RWPE2 (cell line): ENCODE results near the gene PTPRN2.
A peak's percentile ranks its signal among the peaks of the same experiment; 100 is the strongest.

Source experiments
- ATAC-seq: fragments of 200-7000 bp; cut with Tn5 transposase; 3 replicates; pipeline ENCODE4 v1.9.1; 2021; ENCODE audit warnings: low read depth
- DNase-seq: peaks from one replicate; pipeline ENCODE4 v3.0.0-alpha.2; 2020; ENCODE audit warnings: low spot score
- H3K27ac ChIP-seq: fragments of 450-650 bp; 2 replicates; pipeline ENCODE4 v1.5.1; 2017; ENCODE audit warnings: mild to moderate bottlenecking; ENCODE audit not compliant: poor library complexity, severe bottlenecking
- H3K27me3 ChIP-seq: fragments of 250-450 bp; sonication (Bioruptor Pico); 2 replicates; pipeline ENCODE4 v1.5.1; 2021; ENCODE audit warnings: mild to moderate bottlenecking, moderate library complexity; ENCODE audit not compliant: insufficient read depth, poor library complexity, severe bottlenecking
- H3K36me3 ChIP-seq: fragments of 250-450 bp; sonication (Bioruptor Pico); 2 replicates; pipeline ENCODE4 v1.5.1; 2020; ENCODE audit warnings: low read depth, mild to moderate bottlenecking, moderate library complexity
- H3K4me1 ChIP-seq: fragments of 250-450 bp; sonication (Bioruptor Pico); 2 replicates; pipeline ENCODE4 v1.5.1; 2021; ENCODE audit warnings: mild to moderate bottlenecking, moderate library complexity; ENCODE audit not compliant: insufficient read depth, poor library complexity, severe bottlenecking
- H3K4me3 ChIP-seq: fragments of 250-450 bp; sonication (Bioruptor Pico); 2 replicates; pipeline ENCODE4 v1.5.1; 2021; ENCODE audit warnings: mild to moderate bottlenecking, moderate library complexity; ENCODE audit not compliant: severe bottlenecking
- H3K9me3 ChIP-seq: fragments of 250-450 bp; sonication (Bioruptor Pico); 2 replicates; pipeline ENCODE4 v1.5.1; 2021; ENCODE audit warnings: mild to moderate bottlenecking, moderate library complexity; ENCODE audit not compliant: severe bottlenecking
- CTCF ChIP-seq: fragments of 450-650 bp; IDR thresholded peaks from one replicate; pipeline ENCODE4 v1.5.1; 2017; ENCODE audit warnings: mild to moderate bottlenecking, moderate library complexity; ENCODE audit not compliant: poor library complexity, severe bottlenecking

PTPRN2 gene

GRCh38 chr7:157845203-157845835 lies 742.3 kb downstream of the PTPRN2 start:
- no peak for DNase-seq
- H3K9me3 ChIP-seq: peaks cover 6% of the 10 kb centered on the region
- H3K27ac ChIP-seq: no peak overlapping the region
- H3K4me3 ChIP-seq: no peak overlapping the region
- no peak for ATAC-seq
- no peak for TF ChIP-seq CTCF
- H3K36me3 ChIP-seq: no peaks in the 10 kb centered on the region
- H3K27me3 ChIP-seq: no peaks in the 10 kb centered on the region
- H3K4me1 ChIP-seq: no peaks in the 10 kb centered on the region

- no peak overlapping the region for H3K27ac ChIP-seq
- no peaks in the 10 kb centered on the region for H3K27me3 ChIP-seq
- ATAC-seq (no peak), DNase-seq (no peak)
- no peak for TF ChIP-seq CTCF
- H3K4me1 ChIP-seq: no peaks in the 10 kb centered on the region
- no peaks in the 10 kb centered on the region for H3K36me3 ChIP-seq
- H3K4me3 ChIP-seq: no peak overlapping the region
- peaks cover 6% of the 10 kb centered on the region for H3K9me3 ChIP-seq
Measured at GRCh38 chr7:157844611-157845010, 743.0 kb downstream of the PTPRN2 start.

GRCh38 chr7:157844141-157844540 lies 743.5 kb downstream of the PTPRN2 start:
- Histone ChIP-seq H3K9me3 (peaks cover 9% of the 10 kb centered on the region), H3K27me3 (no peaks in the 10 kb centered on the region), H3K4me1 (no peaks in the 10 kb centered on the region), H3K27ac (no peak overlapping the region), H3K36me3 (no peaks in the 10 kb centered on the region), H3K4me3 (no peak overlapping the region)
- peak; percentile 23 for DNase-seq
- ATAC-seq: no peak
- TF ChIP-seq CTCF: no peak

GRCh38 chr7:157843336-157844140 lies 744.1 kb downstream of the PTPRN2 start:
- ATAC-seq (no peak), DNase-seq (peak; percentile 31)
- Histone ChIP-seq H3K4me3 (no peak overlapping the region), H3K36me3 (no peaks in the 10 kb centered on the region), H3K27ac (no peak overlapping the region), H3K27me3 (no peaks in the 10 kb centered on the region), H3K9me3 (peaks cover 10% of the 10 kb centered on the region), H3K4me1 (no peaks in the 10 kb centered on the region)
- no peak for TF ChIP-seq CTCF

GRCh38 chr7:157841773-157842370 lies 745.8 kb downstream of the PTPRN2 start:
- Histone ChIP-seq H3K9me3 (peaks cover 10% of the 10 kb centered on the region), H3K27me3 (no peaks in the 10 kb centered on the region), H3K4me3 (no peak overlapping the region), H3K27ac (no peak overlapping the region), H3K36me3 (no peaks in the 10 kb centered on the region), H3K4me1 (no peaks in the 10 kb centered on the region)
- DNase-seq (no peak), ATAC-seq (no peak)
- no peak for TF ChIP-seq CTCF
